HEK293T (cell line): ENCODE measurements around the gene CUL7.

Experiments used
- ARNT ChIP-seq: fragments of 450-650 bp; IDR thresholded peaks from 2 replicates; pipeline ENCODE4 v1.6.1; 2017; ENCODE audit warnings: mild to moderate bottlenecking
- BHLHE40 ChIP-seq: fragments of 450-650 bp; IDR thresholded peaks from 2 replicates; pipeline ENCODE4 v1.6.1; 2016; ENCODE audit warnings: mild to moderate bottlenecking, moderate library complexity, borderline replicate concordance
- CTBP1 ChIP-seq: fragments of 450-650 bp; IDR thresholded peaks from 2 replicates; pipeline ENCODE4 v1.6.1; 2016; ENCODE audit warnings: borderline replicate concordance
- ELF4 ChIP-seq: fragments of 450-650 bp; IDR thresholded peaks from 2 replicates; pipeline ENCODE4 v1.6.1; 2017; ENCODE audit warnings: antibody characterized with exemption
- FOXA1 ChIP-seq: fragments of 450-650 bp; IDR thresholded peaks from 2 replicates; pipeline ENCODE4 v1.6.1; 2016; ENCODE audit warnings: mild to moderate bottlenecking
- FOXK2 ChIP-seq: fragments of 450-650 bp; IDR thresholded peaks from 2 replicates; pipeline ENCODE4 v1.6.1; 2016; ENCODE audit warnings: mild to moderate bottlenecking
- FOXM1 ChIP-seq: fragments of 450-650 bp; IDR thresholded peaks from 2 replicates; pipeline ENCODE4 v1.6.1; 2017; ENCODE audit warnings: mild to moderate bottlenecking, borderline replicate concordance
- L3MBTL2 ChIP-seq: fragments of 450-650 bp; conservative IDR thresholded peaks from 2 replicates; pipeline ENCODE4 v1.6.1; 2016; ENCODE audit warnings: mild to moderate bottlenecking
- NFRKB ChIP-seq: fragments of 450-650 bp; IDR thresholded peaks from 2 replicates; pipeline ENCODE4 v1.6.1; 2016; ENCODE audit warnings: mild to moderate bottlenecking, moderate library complexity
- PKNOX1 ChIP-seq: fragments of 450-650 bp; IDR thresholded peaks from 2 replicates; pipeline ENCODE4 v1.6.1; 2016
- SP1 ChIP-seq: fragments of 450-650 bp; IDR thresholded peaks from 2 replicates; pipeline ENCODE4 v1.6.1; 2017
- TARDBP ChIP-seq: fragments of 450-650 bp; IDR thresholded peaks from 2 replicates; pipeline ENCODE4 v1.6.1; 2016
- ZNF384 ChIP-seq: fragments of 450-650 bp; IDR thresholded peaks from 2 replicates; pipeline ENCODE4 v1.6.1; 2016

GRCh38 chr6:43061861-43062260, 8.2 kb upstream of the CUL7 start:
- TF ChIP-seq SP1 (no peak), ELF4 (no peak), L3MBTL2 (no peak), NFRKB (no peak), FOXM1 (no peak), ARNT (no peak), ZNF384 (no peak), FOXK2 (no peak), PKNOX1 (no peak), BHLHE40 (no peak), CTBP1 (no peak), FOXA1 (no peak), TARDBP (no peak)
